GM18907 (cell line): ENCODE data around the gene PAGE2B.
"Not testable (repeated sequence)": the region's sequence is repeated elsewhere in the genome, so short reads cannot be mapped to it uniquely, and the experiment has no call there.

ENCODE experiments used
- ATAC-seq: cut with Tn5 transposase; IDR thresholded peaks from one replicate; pipeline ENCODE4 v1.9.1; 2021; ENCODE audit warnings: mild to moderate bottlenecking, moderate library complexity; ENCODE audit not compliant: unreplicated experiment

Gene PAGE2B

GRCh38 chrX:55107911-55108310 lies 33.1 kb downstream of the PAGE2B start:
- ATAC-seq, result no peak

DNA sequence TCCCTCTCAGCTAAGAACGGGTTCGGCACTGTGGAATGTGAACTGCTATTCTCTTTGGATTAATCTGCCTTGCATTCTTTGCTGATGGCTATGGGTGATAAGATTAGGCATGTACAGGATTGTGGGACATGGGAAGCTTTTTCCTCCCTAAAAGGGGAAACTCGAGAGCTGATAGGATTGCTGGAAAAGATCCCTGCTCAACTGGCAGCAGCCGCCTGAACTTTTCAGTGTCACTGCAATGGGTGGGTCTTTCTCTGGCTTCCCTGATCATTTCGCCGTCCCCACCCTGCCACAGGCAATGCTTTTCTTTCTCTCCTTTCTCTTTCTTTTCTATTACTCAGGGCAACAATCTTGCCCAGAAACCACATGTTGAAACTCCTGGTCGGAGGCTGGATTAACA lies 34.5 kb downstream of the PAGE2B start:
- no peak for ATAC-seq

GRCh38 chrX:55111578-55112254 lies 36.9 kb downstream of the PAGE2B start:
- ATAC-seq, result no peak

DNA sequence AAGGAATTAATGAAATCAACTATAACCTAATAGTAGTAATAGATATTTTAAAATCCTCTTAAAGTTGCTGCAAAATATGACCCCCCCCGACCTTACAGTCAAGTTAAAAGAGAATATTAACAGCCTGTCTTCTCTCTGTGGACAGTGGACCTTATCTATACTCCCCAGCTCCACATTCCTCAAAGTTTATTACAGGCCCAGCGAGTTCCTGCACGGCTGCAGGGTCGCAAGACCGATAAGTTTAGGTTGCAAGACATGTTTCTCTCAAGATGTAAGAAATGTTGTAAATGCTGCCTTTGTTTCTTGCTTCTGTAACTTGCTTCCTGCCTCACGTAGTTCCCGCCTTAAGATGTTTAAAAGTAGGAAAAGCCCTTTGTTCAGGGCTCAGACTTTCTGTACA lies 41.8 kb downstream of the PAGE2B start:
- not testable (repeated sequence) for ATAC-seq

GRCh38 chrX:55118574-55118973 lies 43.7 kb downstream of the PAGE2B start:
- ATAC-seq, result no peak

DNA sequence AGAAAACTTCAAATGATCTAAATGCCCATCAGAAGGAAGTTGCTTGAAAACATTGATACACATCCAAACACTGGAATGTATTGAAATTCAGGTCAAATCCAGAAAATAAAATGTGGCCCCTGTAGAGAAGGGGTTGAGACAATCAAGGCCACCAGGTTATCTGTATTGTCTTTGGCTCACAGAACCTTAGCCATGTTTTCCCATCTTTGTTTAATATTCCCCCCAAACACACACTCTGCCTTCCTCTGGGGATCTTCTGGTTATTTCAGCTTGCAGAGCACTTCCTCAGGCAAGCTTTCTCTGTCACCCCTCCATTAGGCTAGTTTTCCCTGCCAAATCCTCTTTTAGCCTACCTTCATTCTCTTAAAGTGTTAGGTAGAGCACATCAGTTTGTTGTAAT lies 44.4 kb downstream of the PAGE2B start:
- no peak for ATAC-seq

DNA sequence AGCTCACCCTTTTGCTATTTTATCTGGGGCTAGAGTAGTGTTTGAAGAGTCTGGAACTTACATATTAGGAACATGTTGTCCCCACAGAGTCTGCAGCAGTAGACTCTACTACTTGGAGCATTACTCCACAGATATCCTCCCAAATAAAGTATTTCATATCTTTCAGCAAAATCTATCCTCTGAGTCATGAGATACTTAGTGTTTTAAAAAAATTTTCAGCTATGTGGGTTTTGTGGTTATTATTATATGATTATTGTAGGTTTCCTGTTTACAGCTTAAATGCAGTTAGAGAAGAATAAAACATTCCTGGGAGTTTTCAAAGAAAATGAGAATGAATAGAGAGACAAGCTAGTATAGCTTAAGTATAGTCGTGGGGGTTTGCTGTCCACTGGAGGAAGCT lies 44.9 kb downstream of the PAGE2B start:
- ATAC-seq, result no peak

DNA sequence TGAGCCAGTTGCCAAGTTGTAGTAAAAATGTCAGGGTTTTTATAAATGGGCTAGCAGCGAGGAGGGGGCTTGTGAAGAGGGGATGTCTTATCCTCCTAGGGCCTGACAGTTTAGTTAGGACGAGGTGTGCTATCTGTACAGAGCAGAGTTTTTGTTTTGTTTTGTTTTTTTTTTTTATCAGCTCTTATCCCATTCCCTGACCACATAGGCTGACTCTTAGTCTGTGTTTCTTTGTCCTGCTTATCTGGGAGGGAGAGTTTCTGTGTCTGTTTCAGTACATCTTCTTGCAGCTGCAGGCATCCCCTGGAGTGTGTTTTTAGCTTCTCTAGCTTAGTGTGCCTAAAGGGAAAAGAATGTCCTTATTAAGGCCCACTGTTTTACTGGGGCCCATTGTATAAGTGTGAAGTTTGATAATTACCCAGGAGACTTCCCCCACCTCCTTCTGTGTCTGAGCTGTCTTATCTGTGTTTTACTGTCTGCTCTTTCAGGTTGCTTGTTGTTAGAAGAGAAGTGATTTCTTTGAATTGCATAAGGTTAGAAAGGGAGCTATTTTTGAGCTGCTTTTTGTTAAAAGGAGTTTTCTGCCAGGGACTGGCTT lies 46.0 kb downstream of the PAGE2B start:
- no peak for ATAC-seq

DNA sequence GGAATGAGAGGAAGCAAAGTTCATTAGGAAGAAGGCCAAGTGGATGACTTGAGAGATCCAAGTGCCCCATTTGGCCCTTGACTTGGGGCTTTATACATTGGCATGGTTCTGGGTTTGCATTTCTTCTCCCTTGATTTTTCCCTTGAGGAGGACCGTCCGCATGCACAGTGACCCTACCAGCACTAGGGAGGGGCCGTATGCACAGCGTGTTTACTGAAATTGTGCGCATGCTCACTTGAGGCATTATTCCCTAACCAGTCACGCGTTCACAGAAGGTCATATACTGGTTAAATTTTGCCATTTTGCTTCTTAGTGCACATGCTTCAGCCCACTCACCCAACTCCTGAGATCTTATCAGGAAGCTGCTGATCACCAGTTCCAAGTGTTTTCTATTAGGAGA lies 49.1 kb downstream of the PAGE2B start:
- ATAC-seq, result no peak

GRCh38 chrX:55127692-55128091 lies 52.9 kb downstream of the PAGE2B start:
- no peak for ATAC-seq
